K562 treated with DMSO at 1 percent for 4 hours (cell line): ENCODE results near the gene TMCO6. TPM values are rescaled to one million over a fixed set of nuclear protein-coding genes. Genes with fewer than 3 reads are reported as not detected.

Experiments
- total RNA-seq: library from RNA; unstranded; fragments of 300-600 nt; gene quantifications from 2 replicates; pipeline ENCODE4 v1.2.3, GENCODE V29; 2022; ENCODE audit not compliant: insufficient read depth

TMCO6 gene
- total RNA-seq: 10.4 and 10.7 TPM in 2 replicates

GRCh38 chr5:140639148-140639981 lies at the start of gene TMCO6:
TSS of gene TMCO6 (plus strand) at chr5:140639451. CDS start at chr5:140639528, 77 bp downstream.

GRCh38 chr5:140633021-140633471 lies 6.2 kb upstream of the TMCO6 start, which contains the start of gene CD14:
TSS of gene CD14 (minus strand) at chr5:140633175. CDS start at chr5:140633071, 104 bp downstream.

GRCh38 chr5:140664359-140665119 lies 25.3 kb downstream of the TMCO6 start, which contains the start of gene WDR55:
TSS of gene WDR55 (plus strand) at chr5:140664904. CDS start at chr5:140664913, 9 bp downstream.

DNA sequence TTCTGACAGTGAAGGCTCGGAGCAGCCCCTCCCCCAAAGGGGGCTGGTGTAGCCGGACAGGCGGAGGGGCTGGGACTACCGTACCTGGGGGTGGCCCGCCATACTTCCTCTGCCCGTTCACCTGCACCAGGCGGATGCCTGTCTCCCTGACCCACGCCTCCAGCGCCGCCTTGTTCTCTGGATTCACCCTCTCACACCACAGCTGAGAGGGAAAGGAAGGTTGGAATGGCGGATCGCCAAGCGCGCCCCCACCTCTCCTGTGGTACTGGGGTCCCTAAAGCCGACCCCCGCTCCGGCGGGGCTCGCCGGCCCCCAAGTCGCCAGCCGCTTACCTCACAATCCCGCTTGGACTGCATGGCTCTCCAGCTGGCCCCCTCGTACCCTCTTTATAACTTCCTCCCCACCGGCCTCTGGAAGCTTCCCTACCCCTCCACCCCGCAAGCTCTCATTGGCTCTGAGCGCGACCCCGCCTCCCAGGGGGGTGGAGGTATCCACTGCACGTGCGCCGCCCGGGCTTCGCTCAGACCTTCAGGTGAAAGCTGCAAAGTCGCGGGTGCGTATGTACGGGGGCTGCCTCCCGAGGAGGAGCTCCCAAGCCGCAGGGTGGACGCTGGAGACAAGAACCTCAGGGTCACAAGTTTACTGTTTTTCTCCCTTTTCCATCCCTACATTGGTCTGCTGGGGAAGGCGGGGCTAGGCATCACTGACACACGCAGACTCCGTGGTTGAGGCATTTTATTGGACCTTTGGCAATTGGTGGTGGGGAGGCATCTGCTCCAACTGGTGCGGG lies 34.1 kb downstream of the TMCO6 start, which contains the start of gene DND1:
DND1 (minus strand) TSS at position 390 of the 790 bp plus-strand sequence; CDS start at position 356, 34 bp downstream.

GRCh38 chr5:140690941-140691924 lies 52.0 kb downstream of the TMCO6 start, which contains the start of the genes HARS1 and HARS2:
TSS of gene HARS1 (minus strand) at chr5:140691370. CDS start at chr5:140691304, 66 bp downstream.
TSS of gene HARS2 (plus strand) at chr5:140691455. CDS start at chr5:140691649, 194 bp downstream.

Other genes starting within 250 kb of the TMCO6 start
- 44.4 and 57.4 TPM in 2 replicates for gene ANKHD1, start 237.6 kb upstream of the TMCO6 start, total RNA-seq
- gene EIF4EBP3, start 91.8 kb upstream of the TMCO6 start, total RNA-seq: 5.1 and 5.3 TPM in 2 replicates
- gene SRA1, start 82.0 kb upstream of the TMCO6 start, total RNA-seq: 24.8 and 27.5 TPM in 2 replicates
- gene APBB3, start 74.9 kb upstream of the TMCO6 start, total RNA-seq: 8.4 and 9.2 TPM in 2 replicates
- 110 and 118 TPM in 2 replicates for gene SLC35A4, start 74.6 kb upstream of the TMCO6 start, total RNA-seq
- gene CD14, start 6.3 kb upstream of the TMCO6 start, total RNA-seq: 4.9 TPM in 1 of 2 replicates, not detected in the other
- gene NDUFA2, start 8.2 kb downstream of the TMCO6 start, total RNA-seq: 172 and 175 TPM in 2 replicates
- 149 and 176 TPM in 2 replicates for gene IK, start 8.4 kb downstream of the TMCO6 start, total RNA-seq
- gene WDR55, start 25.5 kb downstream of the TMCO6 start, total RNA-seq: 43.1 and 46.0 TPM in 2 replicates
- gene DND1, start 34.1 kb downstream of the TMCO6 start, total RNA-seq: 3.3 and 7.0 TPM in 2 replicates
- gene HARS1, start 51.9 kb downstream of the TMCO6 start, total RNA-seq: 43.5 and 55.6 TPM in 2 replicates
- 10.2 and 15.1 TPM in 2 replicates for gene HARS2, start 52.0 kb downstream of the TMCO6 start, total RNA-seq
- 34.6 and 43.0 TPM in 2 replicates for gene ZMAT2, start 61.0 kb downstream of the TMCO6 start, total RNA-seq
- gene PCDHA1, start 146.7 kb downstream of the TMCO6 start, total RNA-seq: not detected in 2 replicates
- not detected in 2 replicates for gene PCDHA2, start 155.4 kb downstream of the TMCO6 start, total RNA-seq
- gene PCDHA3, start 161.6 kb downstream of the TMCO6 start, total RNA-seq: not detected in 2 replicates
- gene PCDHA4, start 167.6 kb downstream of the TMCO6 start, total RNA-seq: not detected in 2 replicates
- gene PCDHA5, start 182.2 kb downstream of the TMCO6 start, total RNA-seq: not detected in 2 replicates
- not detected in 2 replicates for gene PCDHA6, start 188.5 kb downstream of the TMCO6 start, total RNA-seq
- gene PCDHA7, start 194.8 kb downstream of the TMCO6 start, total RNA-seq: not detected in 2 replicates
- gene PCDHA8, start 201.7 kb downstream of the TMCO6 start, total RNA-seq: not detected in 2 replicates
- gene PCDHA9, start 208.9 kb downstream of the TMCO6 start, total RNA-seq: not detected in 2 replicates
- gene PCDHA10, start 216.4 kb downstream of the TMCO6 start, total RNA-seq: not detected in 2 replicates
- gene PCDHA11, start 229.5 kb downstream of the TMCO6 start, total RNA-seq: not detected in 2 replicates
- gene PCDHA12, start 235.9 kb downstream of the TMCO6 start, total RNA-seq: not detected in 2 replicates
- gene PCDHA13, start 242.7 kb downstream of the TMCO6 start, total RNA-seq: not detected in 2 replicates